GM12872 (cell line): ENCODE results near the gene SDK2.

Experiments used
- CTCF ChIP-seq: IDR thresholded peaks from 3 replicates; pipeline ENCODE4 v1.5.1; 2011; ENCODE audit warnings: low read depth, mild to moderate bottlenecking, low read length, moderate library complexity; ENCODE audit not compliant: insufficient read depth

Gene SDK2

GRCh38 chr17:73397278-73397826, 246.9 kb downstream of the SDK2 start:
- TF ChIP-seq CTCF: no peak

GRCh38 chr17:73396431-73397277, 247.6 kb downstream of the SDK2 start:
- no peak for TF ChIP-seq CTCF

DNA sequence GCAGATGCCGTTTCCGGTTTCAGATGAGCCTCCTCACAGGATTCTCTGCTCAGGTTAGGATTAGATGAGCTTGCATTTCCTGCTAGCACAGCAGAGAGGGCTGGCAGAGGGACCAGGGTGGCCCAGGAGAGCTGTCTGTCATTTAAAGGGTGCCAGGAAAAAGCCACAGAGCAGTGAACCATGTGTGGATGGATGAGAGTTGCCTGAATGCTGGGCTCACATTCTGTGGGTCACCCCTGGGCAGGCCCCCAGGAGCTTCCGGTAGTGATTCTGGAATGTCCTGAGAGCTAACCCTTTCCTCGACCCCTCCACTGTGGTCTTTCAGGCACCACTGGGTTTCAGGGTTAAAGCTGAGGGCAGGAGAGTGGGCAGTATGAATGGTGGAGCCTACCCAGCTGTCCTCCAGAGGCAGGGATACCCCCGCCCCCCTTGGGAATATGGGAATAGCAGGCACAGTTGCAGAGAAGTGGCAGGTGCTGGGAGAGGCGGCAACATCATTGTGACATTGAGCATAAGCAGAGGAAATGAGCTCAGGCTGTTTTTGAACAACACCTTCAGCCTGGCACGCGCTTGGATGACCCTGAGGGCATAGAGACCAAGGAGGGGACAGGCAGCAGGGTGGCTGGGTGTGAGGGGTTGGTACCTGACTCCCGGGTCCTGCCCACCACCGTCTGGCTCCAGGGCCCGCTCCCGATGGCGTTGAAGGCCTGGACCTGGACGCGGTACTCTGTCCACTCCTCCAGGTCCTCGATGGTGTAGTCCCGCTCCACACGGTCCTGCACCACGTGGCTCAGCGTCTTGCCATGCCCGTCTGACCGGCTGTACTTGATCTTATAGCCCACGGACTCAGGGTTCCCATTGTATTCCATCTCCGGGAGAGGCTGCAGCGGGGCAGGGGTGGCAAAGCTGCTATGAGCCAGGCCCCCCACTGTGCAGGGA, 249.5 kb downstream of the SDK2 start:
- TF ChIP-seq CTCF: no peak

- no peak for TF ChIP-seq CTCF
Measured at GRCh38 chr17:73393962-73394361, 250.3 kb downstream of the SDK2 start.

GRCh38 chr17:73393381-73393780, 250.9 kb downstream of the SDK2 start:
- TF ChIP-seq CTCF: no peak

DNA sequence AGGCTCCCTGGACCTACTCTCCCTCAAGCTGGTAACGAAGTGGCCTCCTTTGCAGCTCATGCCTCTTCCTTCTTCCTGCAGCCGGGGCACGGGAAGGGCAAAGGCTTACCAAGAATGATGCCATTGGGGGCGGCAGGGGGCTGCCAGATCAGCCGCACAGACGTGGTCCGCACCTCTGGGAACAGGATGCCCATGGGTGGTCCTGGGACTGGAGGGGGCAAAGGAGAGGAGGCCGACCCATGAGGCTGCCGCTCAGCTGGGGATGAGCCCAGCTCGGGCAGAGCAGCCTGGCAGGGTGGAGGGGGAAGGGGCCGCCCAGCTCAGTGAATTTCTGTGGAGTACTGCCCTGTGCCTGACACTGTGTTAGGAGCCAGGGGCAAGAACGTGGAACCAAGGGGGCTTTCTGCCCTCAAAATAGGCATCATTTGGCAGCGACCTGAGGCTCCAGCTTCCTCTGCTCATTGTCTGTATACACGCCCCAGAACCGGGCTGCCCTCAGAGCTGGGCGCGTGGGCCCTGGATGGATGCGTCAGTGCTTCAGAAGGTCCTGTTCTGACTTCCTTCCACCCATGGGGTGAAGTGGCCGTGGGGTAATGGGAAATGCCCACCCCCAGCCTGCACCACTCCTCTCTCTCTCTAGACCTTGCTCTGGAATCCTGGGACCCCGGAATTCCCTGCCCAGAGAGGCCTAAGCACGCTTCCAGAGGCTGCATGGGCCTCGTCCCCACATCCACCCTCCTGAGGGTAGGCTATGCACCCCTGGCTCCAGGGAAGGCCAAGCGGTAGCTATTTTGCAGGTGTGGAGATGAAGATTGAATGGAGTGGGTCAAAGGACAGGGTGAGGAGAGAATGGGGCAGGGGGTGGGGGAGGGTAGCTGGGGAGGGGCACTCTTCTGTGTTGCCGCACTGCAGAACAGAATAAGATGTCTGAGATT, 252.6 kb downstream of the SDK2 start:
- no peak for TF ChIP-seq CTCF
